ENCODE measurements around the gene KIAA1217. TPM values are rescaled to one million over a fixed set of nuclear protein-coding genes. Genes with fewer than 3 reads are reported as not detected.

Gene KIAA1217
- total and polyA plus RNA-seq, 7 experiments from 2014 or later, result 0.03 to 2.1 (median 0.15) TPM; not detected in 4

DNA sequence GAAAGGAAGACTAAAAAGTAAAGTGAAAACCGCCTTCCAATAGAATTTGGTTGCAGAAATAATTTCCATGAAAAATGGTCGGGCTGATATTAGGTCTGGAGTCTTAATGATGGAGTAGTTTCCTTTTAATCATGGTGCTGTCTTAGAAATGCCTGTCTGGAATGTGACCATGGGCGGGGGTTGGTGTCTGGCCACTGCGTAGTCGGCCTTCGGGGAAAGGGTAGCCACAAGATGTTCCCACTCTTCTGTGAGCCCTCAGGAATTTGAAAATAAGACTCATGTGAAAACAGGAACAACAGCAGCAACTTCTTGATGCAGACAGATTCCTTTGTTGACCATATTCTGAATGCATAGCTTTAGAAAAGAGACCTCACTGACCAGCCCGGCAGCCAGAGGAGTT lies 176.8 kb downstream of the KIAA1217 start:
- Mint-ChIP-seq H3K27me3 (peaks cover 3 to 40% (median 14%) of the 10 kb centered on the region in 5 donors), H3K27ac (no peak overlapping the region), H3K4me1 (peaks cover 0 to 11% (median 0%) of the 10 kb centered on the region in 7 donors), H3K9me3 (peaks cover 0 to 8% (median 0%) of the 10 kb centered on the region in 11 donors), H3K36me3 (no peaks in the 10 kb centered on the region), H3K4me3 (no peak overlapping the region)
- H3K27ac ChIP-seq (ENCODE audit: low read depth, low read length), result no peak overlapping the region
- H3K36me3 ChIP-seq (ENCODE audit: control insufficient read depth in 2 of 3, insufficient read depth in 3 of 3, low read length in 3 of 3), result no peaks in the 10 kb centered on the region
- no peaks in the 10 kb centered on the region for H3K4me1 ChIP-seq (ENCODE audit: control insufficient read depth in 2 of 2, insufficient read depth in 2 of 2, low read length in 2 of 2)
- intact Hi-C loops (cut with micrococcal nuclease), result no loop called here
- no peak for DNase-seq
- no peak for ATAC-seq
- ChIA-PET POLR2A (no interaction called here), CTCF (no interaction called here)
- H3K9me3 ChIP-seq (ENCODE audit: control insufficient read depth in 2 of 3, low read length in 3 of 3), result no peaks in the 10 kb centered on the region
- no peaks in the 10 kb centered on the region for H3K27me3 ChIP-seq (ENCODE audit: control insufficient read depth in 2 of 2, insufficient read depth in 2 of 2, low read length in 2 of 2)
- no peak overlapping the region for H3K4me3 ChIP-seq (ENCODE audit: low read length)

- DNase-seq, result no peak
- Histone ChIP-seq H3K4me3 (ENCODE audit: low read length) (no peak overlapping the region), H3K36me3 (ENCODE audit: control insufficient read depth in 2 of 3, insufficient read depth in 3 of 3, low read length in 3 of 3) (no peaks in the 10 kb centered on the region), H3K27me3 (ENCODE audit: control insufficient read depth in 2 of 2, insufficient read depth in 2 of 2, low read length in 2 of 2) (no peaks in the 10 kb centered on the region), H3K9me3 (ENCODE audit: control insufficient read depth in 2 of 3, low read length in 3 of 3) (no peaks in the 10 kb centered on the region), H3K4me1 (ENCODE audit: control insufficient read depth in 2 of 2, insufficient read depth in 2 of 2, low read length in 2 of 2) (no peaks in the 10 kb centered on the region), H3K27ac (ENCODE audit: low read depth, low read length) (no peak overlapping the region)
- no peak for ATAC-seq
- no peak overlapping the region for H3K27ac Mint-ChIP-seq
- H3K4me3 Mint-ChIP-seq, result no peak overlapping the region
- intact Hi-C loops (cut with micrococcal nuclease), result no loop called here
- ChIA-PET CTCF (no interaction called here), POLR2A (no interaction called here)
- no peaks in the 10 kb centered on the region for H3K4me1 Mint-ChIP-seq
- no peaks in the 10 kb centered on the region for H3K36me3 Mint-ChIP-seq
- H3K27me3 Mint-ChIP-seq, result peaks cover 1 to 17% (median 11%) of the 10 kb centered on the region in 5 donors
- peaks cover 0 to 4% (median 0%) of the 10 kb centered on the region in 11 donors for H3K9me3 Mint-ChIP-seq
Measured at GRCh38 chr10:24390146-24390700, 181.3 kb downstream of the KIAA1217 start.

DNA sequence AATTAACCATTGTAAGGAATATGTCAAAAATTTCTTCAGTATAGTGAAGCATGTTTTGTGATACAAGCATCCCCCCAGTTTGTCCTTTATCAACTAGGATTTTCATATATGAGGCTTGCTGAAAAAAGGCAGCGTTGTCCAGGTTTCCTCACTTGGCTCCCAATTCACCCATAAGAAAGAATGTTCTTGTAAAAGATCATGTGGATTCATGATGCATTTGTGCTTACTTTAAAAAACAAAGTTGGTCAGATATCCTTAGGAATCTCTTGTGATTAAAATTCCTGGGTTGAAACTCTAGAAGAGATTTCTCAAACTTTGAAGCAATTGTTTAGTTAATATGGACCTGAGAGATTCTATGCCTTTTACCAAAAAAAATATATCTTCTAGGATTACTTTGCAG lies 181.8 kb downstream of the KIAA1217 start:
- H3K4me3 Mint-ChIP-seq, result no peak overlapping the region
- POLR2A ChIA-PET, result no interaction called here
- no peaks in the 10 kb centered on the region for H3K4me1 ChIP-seq (ENCODE audit: control insufficient read depth in 2 of 2, insufficient read depth in 2 of 2, low read length in 2 of 2)
- no peak overlapping the region for H3K27ac ChIP-seq (ENCODE audit: low read depth, low read length)
- no peak overlapping the region for H3K4me3 ChIP-seq (ENCODE audit: low read length)
- H3K9me3 ChIP-seq (ENCODE audit: control insufficient read depth in 2 of 3, low read length in 3 of 3), result no peaks in the 10 kb centered on the region
- no peaks in the 10 kb centered on the region for H3K36me3 ChIP-seq (ENCODE audit: control insufficient read depth in 2 of 3, insufficient read depth in 3 of 3, low read length in 3 of 3)
- intact Hi-C loops (cut with micrococcal nuclease), result no loop called here
- H3K36me3 Mint-ChIP-seq, result no peaks in the 10 kb centered on the region
- H3K27ac Mint-ChIP-seq, result no peak overlapping the region
- no peaks in the 10 kb centered on the region for H3K27me3 ChIP-seq (ENCODE audit: control insufficient read depth in 2 of 2, insufficient read depth in 2 of 2, low read length in 2 of 2)
- CTCF ChIA-PET, result no interaction called here
- H3K4me1 Mint-ChIP-seq, result no peaks in the 10 kb centered on the region
- peaks cover 0 to 6% (median 0%) of the 10 kb centered on the region in 11 donors for H3K9me3 Mint-ChIP-seq
- H3K27me3 Mint-ChIP-seq, result peaks cover 4 to 19% (median 14%) of the 10 kb centered on the region in 5 donors
- ATAC-seq, result no peak
- no peak for DNase-seq

DNA sequence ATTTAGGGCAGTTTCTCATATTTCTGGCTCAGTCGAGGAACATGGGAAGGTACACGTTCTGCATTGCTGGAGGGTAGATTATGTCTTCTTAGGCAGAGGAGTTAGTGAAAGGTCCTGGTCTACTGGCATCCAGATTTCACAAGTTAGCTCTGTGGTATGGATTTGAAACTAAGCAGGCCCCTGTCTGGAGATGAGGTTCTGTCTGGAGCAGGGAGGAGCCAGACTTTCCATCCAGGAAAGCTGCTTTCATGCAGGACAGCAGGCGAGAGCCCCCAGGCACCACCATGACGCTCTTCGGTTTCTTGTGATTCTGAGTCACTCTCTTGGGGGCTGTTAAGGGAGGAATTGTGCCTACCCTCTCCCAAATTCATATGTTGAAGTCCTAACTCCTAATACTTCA lies 184.3 kb downstream of the KIAA1217 start:
- Histone ChIP-seq H3K4me3 (ENCODE audit: low read length) (no peak overlapping the region), H3K9me3 (ENCODE audit: control insufficient read depth in 2 of 3, low read length in 3 of 3) (no peaks in the 10 kb centered on the region), H3K27ac (ENCODE audit: low read depth, low read length) (no peak overlapping the region), H3K27me3 (ENCODE audit: control insufficient read depth in 2 of 2, insufficient read depth in 2 of 2, low read length in 2 of 2) (no peaks in the 10 kb centered on the region), H3K36me3 (ENCODE audit: control insufficient read depth in 2 of 3, insufficient read depth in 3 of 3, low read length in 3 of 3) (no peaks in the 10 kb centered on the region), H3K4me1 (ENCODE audit: control insufficient read depth in 2 of 2, insufficient read depth in 2 of 2, low read length in 2 of 2) (no peaks in the 10 kb centered on the region)
- POLR2A ChIA-PET, result no interaction called here
- Mint-ChIP-seq H3K36me3 (no peaks in the 10 kb centered on the region), H3K27ac (no peak overlapping the region), H3K9me3 (peaks cover 0 to 6% (median 0%) of the 10 kb centered on the region in 11 donors), H3K4me3 (no peak overlapping the region), H3K27me3 (peaks cover 5 to 25% (median 15%) of the 10 kb centered on the region in 5 donors), H3K4me1 (no peaks in the 10 kb centered on the region)
- ATAC-seq, result no peak
- CTCF ChIA-PET, result no interaction called here
- intact Hi-C loops (cut with micrococcal nuclease), result no loop called here
- DNase-seq, result no peak

- no peak for DNase-seq
- H3K9me3 ChIP-seq (ENCODE audit: control insufficient read depth in 2 of 3, low read length in 3 of 3), result no peaks in the 10 kb centered on the region
- Mint-ChIP-seq H3K9me3 (peaks cover 0 to 6% (median 0%) of the 10 kb centered on the region in 11 donors), H3K27ac (no peak overlapping the region), H3K4me1 (no peaks in the 10 kb centered on the region), H3K36me3 (no peaks in the 10 kb centered on the region), H3K4me3 (no peak overlapping the region), H3K27me3 (peaks cover 5 to 25% (median 19%) of the 10 kb centered on the region in 5 donors)
- H3K4me3 ChIP-seq (ENCODE audit: low read length), result no peak overlapping the region
- CTCF ChIA-PET, result no interaction called here
- intact Hi-C loops (cut with micrococcal nuclease), result no loop called here
- POLR2A ChIA-PET, result no interaction called here
- ATAC-seq, result no peak
- no peaks in the 10 kb centered on the region for H3K36me3 ChIP-seq (ENCODE audit: control insufficient read depth in 2 of 3, insufficient read depth in 3 of 3, low read length in 3 of 3)
- H3K27me3 ChIP-seq (ENCODE audit: control insufficient read depth in 2 of 2, insufficient read depth in 2 of 2, low read length in 2 of 2), result no peaks in the 10 kb centered on the region
- H3K27ac ChIP-seq (ENCODE audit: low read depth, low read length), result no peak overlapping the region
- H3K4me1 ChIP-seq (ENCODE audit: control insufficient read depth in 2 of 2, insufficient read depth in 2 of 2, low read length in 2 of 2), result no peaks in the 10 kb centered on the region
Measured at GRCh38 chr10:24394461-24395190, 185.7 kb downstream of the KIAA1217 start.

DNA sequence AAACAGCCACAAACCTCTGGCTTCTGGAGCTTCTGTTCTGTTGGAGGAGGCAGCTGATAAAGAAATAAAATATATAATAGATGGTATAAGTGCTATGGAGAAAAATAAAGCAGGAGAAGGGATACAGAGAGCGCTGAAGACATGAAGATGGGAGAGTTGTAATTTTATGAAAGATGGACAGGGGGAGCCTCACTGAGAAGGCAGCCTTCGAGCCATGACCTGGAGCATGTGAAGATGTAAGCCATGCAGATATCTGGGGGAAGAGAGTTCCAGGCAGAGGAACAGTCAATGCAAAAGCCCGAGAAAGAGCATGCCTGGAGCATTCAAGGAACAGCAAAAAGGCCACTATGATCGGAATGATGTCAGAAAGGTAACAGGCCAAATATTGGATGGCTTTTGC lies 187.5 kb downstream of the KIAA1217 start:
- Histone ChIP-seq H3K36me3 (ENCODE audit: control insufficient read depth in 2 of 3, insufficient read depth in 3 of 3, low read length in 3 of 3) (no peaks in the 10 kb centered on the region), H3K4me1 (ENCODE audit: control insufficient read depth in 2 of 2, insufficient read depth in 2 of 2, low read length in 2 of 2) (no peaks in the 10 kb centered on the region), H3K27me3 (ENCODE audit: control insufficient read depth in 2 of 2, insufficient read depth in 2 of 2, low read length in 2 of 2) (no peaks in the 10 kb centered on the region), H3K9me3 (ENCODE audit: control insufficient read depth in 2 of 3, low read length in 3 of 3) (no peaks in the 10 kb centered on the region), H3K27ac (ENCODE audit: low read depth, low read length) (no peak overlapping the region), H3K4me3 (ENCODE audit: low read length) (no peak overlapping the region)
- no peaks in the 10 kb centered on the region for H3K4me1 Mint-ChIP-seq
- ChIA-PET POLR2A (no interaction called here), CTCF (no interaction called here)
- no peaks in the 10 kb centered on the region for H3K36me3 Mint-ChIP-seq
- peaks cover 0 to 6% (median 0%) of the 10 kb centered on the region in 11 donors for H3K9me3 Mint-ChIP-seq
- DNase-seq, result no peak
- intact Hi-C loops (cut with micrococcal nuclease), result no loop called here
- ATAC-seq, result no peak
- peaks cover 5 to 25% (median 21%) of the 10 kb centered on the region in 5 donors for H3K27me3 Mint-ChIP-seq
- no peak overlapping the region for H3K4me3 Mint-ChIP-seq
- no peak overlapping the region for H3K27ac Mint-ChIP-seq

DNA sequence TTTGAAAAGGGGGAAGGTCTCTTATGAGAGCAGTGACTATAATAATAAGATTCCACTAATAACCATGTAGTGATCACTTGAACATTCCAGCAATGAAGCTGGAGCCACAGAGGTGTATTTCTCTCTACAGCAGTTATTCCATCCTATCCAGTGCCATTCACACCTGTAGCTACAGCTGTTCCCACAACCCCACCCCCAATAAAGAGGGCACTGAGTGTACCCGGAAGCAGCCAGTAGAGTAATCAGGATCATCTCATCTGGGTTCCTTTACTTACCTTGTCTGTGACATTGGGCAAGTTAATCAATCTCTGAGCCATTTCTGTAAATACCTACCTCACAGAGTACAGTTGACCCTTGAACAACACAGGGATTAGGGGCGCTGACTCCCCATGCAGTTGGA lies 188.7 kb downstream of the KIAA1217 start:
- Mint-ChIP-seq H3K27me3 (peaks cover 5 to 27% (median 21%) of the 10 kb centered on the region in 5 donors), H3K9me3 (peaks cover 0 to 6% (median 0%) of the 10 kb centered on the region in 11 donors), H3K4me3 (no peak overlapping the region), H3K4me1 (no peaks in the 10 kb centered on the region), H3K36me3 (no peaks in the 10 kb centered on the region), H3K27ac (no peak overlapping the region)
- intact Hi-C loops (cut with micrococcal nuclease), result no loop called here
- H3K36me3 ChIP-seq (ENCODE audit: control insufficient read depth in 2 of 3, insufficient read depth in 3 of 3, low read length in 3 of 3), result no peaks in the 10 kb centered on the region
- no peak overlapping the region for H3K27ac ChIP-seq (ENCODE audit: low read depth, low read length)
- no peaks in the 10 kb centered on the region for H3K4me1 ChIP-seq (ENCODE audit: control insufficient read depth in 2 of 2, insufficient read depth in 2 of 2, low read length in 2 of 2)
- no peaks in the 10 kb centered on the region for H3K27me3 ChIP-seq (ENCODE audit: control insufficient read depth in 2 of 2, insufficient read depth in 2 of 2, low read length in 2 of 2)
- DNase-seq (no peak), ATAC-seq (no peak)
- ChIA-PET CTCF (no interaction called here), POLR2A (no interaction called here)
- no peaks in the 10 kb centered on the region for H3K9me3 ChIP-seq (ENCODE audit: control insufficient read depth in 2 of 3, low read length in 3 of 3)
- H3K4me3 ChIP-seq (ENCODE audit: low read length), result no peak overlapping the region
